GM15510 (cell line): ENCODE data around the gene G2E3.

Experiments used
- POLR2A ChIP-seq: IDR thresholded peaks from 3 replicates; pipeline ENCODE4 v1.6.1; 2011; ENCODE audit warnings: borderline replicate concordance; ENCODE audit not compliant: insufficient read length; ENCODE audit errors: extremely low read depth

The G2E3 gene, protein sequence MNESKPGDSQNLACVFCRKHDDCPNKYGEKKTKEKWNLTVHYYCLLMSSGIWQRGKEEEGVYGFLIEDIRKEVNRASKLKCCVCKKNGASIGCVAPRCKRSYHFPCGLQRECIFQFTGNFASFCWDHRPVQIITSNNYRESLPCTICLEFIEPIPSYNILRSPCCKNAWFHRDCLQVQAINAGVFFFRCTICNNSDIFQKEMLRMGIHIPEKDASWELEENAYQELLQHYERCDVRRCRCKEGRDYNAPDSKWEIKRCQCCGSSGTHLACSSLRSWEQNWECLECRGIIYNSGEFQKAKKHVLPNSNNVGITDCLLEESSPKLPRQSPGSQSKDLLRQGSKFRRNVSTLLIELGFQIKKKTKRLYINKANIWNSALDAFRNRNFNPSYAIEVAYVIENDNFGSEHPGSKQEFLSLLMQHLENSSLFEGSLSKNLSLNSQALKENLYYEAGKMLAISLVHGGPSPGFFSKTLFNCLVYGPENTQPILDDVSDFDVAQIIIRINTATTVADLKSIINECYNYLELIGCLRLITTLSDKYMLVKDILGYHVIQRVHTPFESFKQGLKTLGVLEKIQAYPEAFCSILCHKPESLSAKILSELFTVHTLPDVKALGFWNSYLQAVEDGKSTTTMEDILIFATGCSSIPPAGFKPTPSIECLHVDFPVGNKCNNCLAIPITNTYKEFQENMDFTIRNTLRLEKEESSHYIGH

DNA sequence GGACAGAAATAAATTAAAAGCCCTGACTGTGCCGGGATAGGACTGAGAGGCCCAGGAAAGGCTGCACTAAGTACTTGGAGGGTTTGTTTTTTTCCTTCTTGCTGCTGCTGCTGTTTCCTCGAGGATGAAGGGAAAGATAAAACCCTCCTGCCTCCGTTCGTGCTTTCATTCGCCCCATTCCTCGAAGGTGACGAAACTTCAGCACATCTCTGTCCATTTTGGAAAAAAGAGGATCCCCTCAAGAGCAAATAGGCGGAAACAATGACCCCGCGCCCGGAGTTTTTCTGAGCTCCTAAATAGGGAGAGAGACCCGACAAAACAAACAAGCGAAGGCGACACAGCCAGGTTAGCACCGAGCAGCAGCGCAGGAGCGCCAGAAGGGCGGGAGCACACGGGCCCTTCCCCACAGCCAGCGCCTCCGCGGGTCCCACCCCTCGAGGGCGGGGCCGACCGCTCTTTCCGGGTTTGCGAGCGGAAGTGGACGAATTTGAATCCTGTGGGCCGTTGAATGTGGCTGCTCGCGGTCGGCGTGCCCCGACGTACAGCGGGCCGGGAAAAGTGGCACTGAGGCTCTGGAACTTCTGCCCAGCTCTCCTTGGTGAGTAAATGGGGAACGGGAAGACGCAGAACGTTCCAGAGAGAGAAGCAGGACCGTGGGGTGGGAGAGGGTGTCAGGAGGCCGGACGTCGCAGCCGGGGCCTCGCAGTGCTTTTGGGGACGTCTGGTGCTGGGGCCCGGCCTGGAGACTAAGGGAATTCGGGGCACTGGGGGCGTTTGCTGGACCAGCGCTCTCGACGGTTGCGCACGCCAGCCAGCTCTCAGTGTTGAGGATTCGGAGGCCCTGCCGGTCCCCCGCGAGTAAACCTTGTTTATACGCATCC is at the start of gene G2E3:
Gene G2E3 (plus strand): TSS at position 484 of the 881 bp plus-strand sequence. CDS start 21,922 bp downstream, outside the sequence.
- TF ChIP-seq POLR2A = peak; percentile 77

DNA sequence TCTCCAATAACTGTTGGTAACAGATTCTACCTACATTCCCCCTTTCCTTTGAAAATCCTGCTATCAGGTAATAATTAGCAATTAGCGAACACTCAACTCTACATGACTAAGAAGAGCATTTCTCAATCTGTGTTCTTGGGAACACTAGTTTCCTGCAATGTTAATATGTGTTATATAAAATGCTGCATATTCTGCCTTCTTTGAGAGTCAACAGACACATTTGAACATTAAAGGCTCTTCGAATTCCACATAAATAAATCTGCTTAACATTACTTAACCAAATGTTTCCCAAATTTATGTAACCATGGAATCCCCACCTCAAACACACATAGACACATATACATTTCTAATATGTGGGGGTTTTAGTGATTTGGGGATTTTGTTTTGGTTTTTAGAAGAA is 41.2 kb upstream of the G2E3 start:
- TF ChIP-seq POLR2A = no peak

DNA sequence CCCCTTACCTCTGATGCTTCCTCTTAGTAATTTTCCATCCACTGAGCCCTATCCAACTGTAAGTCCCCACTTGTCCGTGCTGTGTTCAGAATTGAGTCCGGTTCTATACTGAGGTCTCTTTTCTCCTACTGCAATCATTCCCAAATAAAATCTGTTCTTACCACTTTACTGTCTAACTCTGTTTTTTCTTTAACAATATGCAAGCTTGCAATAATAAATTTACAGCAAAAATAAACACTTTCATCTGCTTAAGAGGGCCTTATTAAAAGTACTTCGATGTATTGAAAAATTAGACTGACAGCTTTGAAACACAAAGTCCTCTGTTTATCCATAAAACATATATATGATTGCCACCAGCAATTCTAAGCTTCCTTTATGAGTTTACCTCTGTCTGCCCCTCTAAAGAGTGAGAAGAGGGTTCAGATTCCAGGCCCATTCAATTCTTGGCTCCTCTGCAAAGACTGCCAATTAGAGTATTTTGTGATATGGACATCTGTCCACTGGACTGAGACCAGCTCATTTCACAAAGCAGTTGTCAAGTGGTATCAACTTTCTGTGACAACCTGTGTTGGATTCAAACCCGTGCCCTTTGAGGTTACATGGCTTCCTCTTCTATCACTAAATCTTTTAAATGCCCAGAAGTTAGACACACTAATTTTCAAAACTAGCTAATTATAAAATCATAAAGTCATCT is 39.9 kb upstream of the G2E3 start:
- TF ChIP-seq POLR2A = no peak

DNA sequence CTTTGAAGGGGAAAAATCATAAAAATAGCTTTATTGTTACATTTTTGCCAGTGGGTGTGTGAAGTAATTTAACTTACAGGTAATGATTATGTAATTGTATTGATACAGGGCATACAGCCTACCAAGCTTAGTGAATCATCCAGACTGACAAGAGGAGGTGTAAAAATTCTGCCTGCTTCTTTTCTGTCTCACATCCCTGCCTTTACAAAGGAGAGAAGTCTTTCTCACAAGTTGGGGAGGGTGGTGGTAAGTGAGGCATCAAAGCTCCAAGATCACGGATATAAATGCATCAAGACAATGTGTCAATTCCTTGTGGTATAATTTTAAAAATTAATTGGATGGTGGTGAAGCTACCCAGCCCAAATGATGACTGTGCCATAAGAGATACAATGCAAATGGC is 39.0 kb upstream of the G2E3 start:
- TF ChIP-seq POLR2A = no peak

DNA sequence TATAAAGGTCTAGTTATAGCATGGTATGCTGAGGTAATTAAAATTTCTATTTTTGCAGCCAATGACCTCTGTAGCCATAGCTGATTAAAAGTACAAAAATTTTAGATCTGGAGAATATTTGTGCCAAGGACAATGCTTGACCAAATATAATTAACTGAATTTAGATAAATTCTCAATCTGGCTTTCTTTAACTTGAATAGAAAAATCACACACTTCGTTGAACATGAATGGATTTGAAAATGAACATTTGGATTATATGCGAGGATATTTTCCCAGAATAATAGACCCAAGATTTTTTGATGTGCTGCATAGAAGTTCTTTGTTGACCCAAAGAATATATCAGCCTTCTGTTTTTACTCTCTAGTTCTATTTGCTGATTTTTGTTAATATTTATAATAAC is 38.4 kb upstream of the G2E3 start:
- no peak for TF ChIP-seq POLR2A

DNA sequence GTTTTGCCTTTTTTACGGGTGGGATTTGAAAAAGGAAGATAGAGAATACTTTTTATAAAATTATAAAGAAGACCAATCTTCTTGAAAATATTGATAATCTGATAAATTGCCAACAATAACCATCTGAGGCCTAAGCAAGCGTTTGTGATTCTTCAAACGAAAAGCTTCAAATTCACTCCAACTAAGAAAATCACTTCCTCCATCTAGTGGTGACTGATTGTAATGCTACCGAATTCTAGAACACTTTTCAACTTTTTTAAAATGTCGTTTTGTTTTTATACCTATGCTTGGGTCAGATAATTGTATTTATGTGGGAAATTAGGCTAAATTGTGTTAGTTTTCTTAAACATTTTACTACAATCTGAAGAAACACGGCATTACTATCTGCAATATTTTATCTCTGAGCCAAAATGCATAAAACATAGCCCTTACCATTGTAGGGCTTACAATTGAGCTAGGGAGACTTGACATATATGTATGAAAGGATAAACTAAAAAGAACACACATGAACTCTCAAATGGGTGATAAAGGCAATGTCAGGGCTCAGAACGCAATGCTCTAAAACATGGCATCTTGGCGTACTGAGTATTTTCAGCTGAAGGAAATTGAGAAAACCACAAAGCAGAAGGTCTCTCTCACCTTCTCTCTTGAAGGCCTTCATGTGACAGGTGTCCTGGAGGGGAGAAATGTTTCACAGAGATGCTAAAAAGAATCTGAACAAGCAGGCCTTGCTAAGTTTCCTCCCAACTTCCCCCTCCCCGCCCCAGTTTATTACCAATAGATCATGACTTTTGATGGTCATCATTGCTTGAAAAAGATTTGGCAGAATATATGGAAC is 36.8 kb upstream of the G2E3 start:
- TF ChIP-seq POLR2A = no peak

DNA sequence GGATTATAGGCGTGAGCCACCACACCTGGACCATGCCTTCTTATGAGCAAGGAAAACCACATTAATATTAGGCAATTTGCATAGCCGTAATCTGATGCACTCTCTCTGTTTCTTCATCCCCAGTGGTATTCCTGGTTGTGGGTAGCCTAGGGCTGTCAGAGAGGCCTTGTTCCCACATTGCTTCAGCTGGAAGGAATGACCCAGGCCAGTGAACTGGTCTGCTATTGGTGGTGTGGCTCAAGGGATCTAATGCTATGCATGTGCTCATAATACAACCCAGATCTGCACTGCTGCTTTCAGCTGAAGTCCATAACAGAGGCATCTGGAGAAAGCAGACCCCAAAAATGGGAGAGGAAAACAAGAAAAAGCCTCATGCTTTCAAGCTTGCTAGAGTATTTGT is 33.1 kb upstream of the G2E3 start:
- no peak for TF ChIP-seq POLR2A

DNA sequence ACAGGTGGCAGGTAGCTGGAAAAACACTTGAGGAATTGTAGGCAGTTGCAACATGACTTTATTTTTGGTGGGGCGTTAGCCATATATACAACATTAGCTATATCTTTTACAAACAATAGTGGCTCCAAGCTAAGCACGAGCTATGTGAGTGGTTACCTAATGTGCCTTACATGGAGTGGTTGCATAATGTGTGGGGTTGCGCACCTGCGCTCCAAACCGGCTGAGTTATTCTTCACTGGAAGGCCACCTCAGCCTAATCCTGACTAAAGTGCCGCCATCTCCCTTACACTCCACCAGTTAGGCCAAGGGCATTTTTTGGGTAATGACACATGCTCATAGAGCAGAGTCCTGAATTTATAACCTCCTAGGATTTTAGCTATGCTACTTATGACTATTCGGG is 31.8 kb upstream of the G2E3 start:
- no peak for TF ChIP-seq POLR2A

DNA sequence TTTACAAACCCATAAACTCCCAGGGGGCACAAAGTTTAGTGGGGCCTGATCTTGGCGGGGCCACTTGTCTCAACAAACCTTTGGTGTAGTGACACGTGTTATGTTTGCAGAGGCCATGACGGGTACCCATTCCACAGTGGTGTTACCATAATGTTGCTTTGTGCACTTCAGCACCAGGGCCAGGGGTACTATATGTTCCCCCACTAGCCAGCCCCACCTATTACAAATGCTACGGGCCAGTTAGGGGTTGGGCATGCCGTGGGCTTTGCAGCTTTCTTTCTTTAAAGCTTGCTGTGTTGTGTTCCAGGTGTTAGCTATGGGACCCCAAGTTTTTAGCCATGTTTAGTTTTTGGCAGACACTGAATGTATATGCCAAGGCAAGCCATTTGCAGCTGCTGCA is 30.8 kb upstream of the G2E3 start:
- no peak for TF ChIP-seq POLR2A

DNA sequence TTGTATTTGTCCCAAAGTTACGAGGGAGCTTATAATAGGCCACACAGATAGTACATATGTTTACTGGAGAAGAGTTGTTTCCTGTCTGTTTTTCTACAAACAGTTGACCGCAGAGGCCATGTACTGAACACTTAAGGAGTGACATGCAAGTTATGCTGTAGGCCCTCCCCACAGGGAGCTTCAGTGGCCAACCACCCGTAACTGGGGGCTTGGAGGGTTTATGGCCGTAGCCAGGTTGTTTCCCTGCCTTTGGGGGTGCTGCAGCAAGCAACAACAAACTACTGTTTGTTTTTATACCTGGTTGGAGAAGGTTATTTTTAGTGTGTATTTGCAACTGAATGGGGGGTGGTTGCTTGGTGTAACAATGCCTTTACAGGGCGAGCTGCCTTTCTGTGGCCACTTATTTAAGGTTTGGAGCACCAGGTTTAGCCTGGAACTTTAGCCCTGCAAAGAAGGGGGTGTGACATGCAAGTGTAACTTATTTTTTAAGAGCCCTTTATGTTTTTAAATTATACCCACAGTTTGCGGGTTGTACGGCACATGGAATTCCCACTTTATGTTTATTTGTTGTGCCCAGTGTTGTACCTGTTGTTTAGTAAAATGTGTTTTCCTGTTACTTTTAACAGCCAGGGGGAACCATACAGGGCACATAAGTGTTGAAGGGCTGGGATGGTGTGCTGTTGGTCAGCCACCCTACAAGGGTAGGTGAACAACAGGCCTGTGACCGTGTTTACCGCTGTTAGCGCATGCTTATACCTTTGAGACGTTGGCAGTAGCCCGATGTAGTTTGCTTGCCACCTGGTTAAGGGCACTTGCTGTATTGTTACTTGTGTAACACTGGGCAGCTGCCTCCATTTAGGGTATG is 29.9 kb upstream of the G2E3 start:
- no peak for TF ChIP-seq POLR2A

DNA sequence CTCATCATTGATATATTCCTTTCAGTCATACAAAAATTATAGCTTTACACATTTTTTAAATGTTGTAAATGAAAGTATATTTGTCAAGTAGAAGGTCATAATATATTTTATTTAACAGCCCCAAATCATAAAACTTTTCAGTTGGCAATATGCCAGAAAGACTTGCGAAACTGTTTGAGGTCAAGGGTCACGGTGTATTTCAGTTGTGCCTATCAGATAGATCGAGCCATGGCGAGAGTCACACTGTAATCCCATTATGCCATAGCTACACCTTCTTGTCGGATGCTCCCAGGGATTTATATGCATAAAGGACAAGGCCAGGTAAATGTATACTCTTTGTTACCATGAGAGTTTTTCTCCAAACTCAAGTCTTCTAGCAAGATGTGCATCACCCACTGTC is 26.7 kb upstream of the G2E3 start:
- no peak for TF ChIP-seq POLR2A

DNA sequence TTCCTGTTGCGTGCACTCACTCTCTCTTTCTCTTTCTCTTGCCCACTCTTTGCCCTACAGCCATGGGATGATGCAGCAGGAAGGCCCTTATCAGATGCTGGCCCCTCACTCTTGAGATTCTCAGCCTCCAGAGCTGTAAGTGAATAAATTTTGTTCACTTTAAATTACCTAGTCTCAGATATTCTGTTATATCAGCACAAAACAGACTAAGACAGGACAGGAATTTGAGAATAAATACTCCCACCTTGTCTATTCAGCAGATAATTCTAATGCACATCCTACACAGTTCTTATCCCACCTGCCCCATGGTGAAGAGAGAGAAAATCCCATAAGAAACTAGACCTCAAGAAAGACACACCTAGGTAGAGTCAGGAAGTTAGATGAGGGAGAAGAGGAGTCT is 25.8 kb upstream of the G2E3 start:
- no peak for TF ChIP-seq POLR2A

DNA sequence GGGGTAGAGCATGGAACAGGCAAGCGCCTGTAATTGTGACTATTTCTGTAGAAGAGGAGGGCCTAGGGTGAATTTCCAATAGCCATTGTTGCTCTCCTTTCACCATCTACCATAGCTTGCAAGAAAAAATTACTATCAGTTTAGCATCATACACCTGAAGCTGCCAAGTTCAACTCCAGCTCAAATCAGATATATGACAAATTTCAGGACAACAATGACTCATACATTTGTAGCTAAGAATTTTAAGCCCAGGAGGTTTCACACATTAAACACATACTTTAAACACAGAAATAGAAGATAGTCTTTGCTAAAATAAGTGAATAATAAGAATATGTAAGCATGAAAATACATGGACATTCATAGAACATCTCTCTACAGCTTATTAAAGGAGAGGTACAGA is 17.6 kb upstream of the G2E3 start:
- TF ChIP-seq POLR2A = no peak
